SK-N-SH (cell line): ENCODE measurements around the gene GNAZ. TPM values are rescaled to one million over a fixed set of nuclear protein-coding genes. Genes with fewer than 3 reads are reported as not detected.

Experiments
- CTCF ChIA-PET: fragments of 300-600, 350-600 bp; formaldehyde crosslinking; extraction: SDS; loops from one replicate; lab custom pipeline; 2021; lab: Yijun Ruan, JAX
- POLR2A ChIA-PET: fragments of 350-600 bp; sonication (Branson Sonifier 250); formaldehyde crosslinking; extraction: SDS; loops from one replicate; lab custom pipeline; 2020; ENCODE audit warnings: antibody characterized with exemption, inconsistent platforms; lab: Yijun Ruan, JAX
- DNase-seq: peaks from one replicate; pipeline ENCODE4 v3.0.0; 2012
- H2AFZ ChIP-seq: fragments of 200-600 bp; sonication (generic); 2 replicates; pipeline ENCODE4 v1.8.1; 2016; ENCODE audit warnings: antibody characterized with exemption, mild to moderate bottlenecking, low read depth
- H3F3A ChIP-seq: fragments of 200-600 bp; sonication (generic); replicated peaks from 2 replicates; pipeline ENCODE3; 2016; ENCODE audit warnings: antibody characterized with exemption, mild to moderate bottlenecking; ENCODE audit not compliant: insufficient read depth
- H3K27ac ChIP-seq, 2 experiments: fragments of 200-500 bp in 1 of 2; fragments of 200-600 bp in 1 of 2; sonication (Bioruptor generic) in 1 of 2; sonication (generic), shearing (Covaris generic) in 1 of 2; 2 replicates each; pipeline versions ENCODE4 v1.5.1 to v1.6.1; 2014 to 2016; ENCODE audit warnings: low read depth in 2 of 2, inconsistent platforms in 1 of 2, low read length in 1 of 2, mild to moderate bottlenecking in 1 of 2, mixed read lengths in 1 of 2
- H3K27me3 ChIP-seq: fragments of 200-600 bp; sonication (generic), shearing (Covaris generic); 2 replicates; pipeline ENCODE4 v1.6.1; 2016; ENCODE audit warnings: mixed run types; ENCODE audit not compliant: insufficient read depth
- H3K36me3 ChIP-seq, 2 experiments: fragments of 200-500 bp in 1 of 2; fragments of 200-600 bp in 1 of 2; sonication (Bioruptor generic) in 1 of 2; sonication (generic) in 1 of 2; replicated peaks in 1 of 2; 2 replicates each; pipeline versions ENCODE3 to v1.5.1; 2014 to 2016; ENCODE audit warnings: low read length in 1 of 2, mild to moderate bottlenecking in 1 of 2; ENCODE audit not compliant: insufficient read depth in 2 of 2, control insufficient read depth in 1 of 2
- H3K4me1 ChIP-seq, 2 experiments: fragments of 200-500 bp in 1 of 2; fragments of 200-600 bp in 1 of 2; sonication (Bioruptor generic) in 1 of 2; sonication (generic), shearing (Covaris generic) in 1 of 2; 2 replicates each; pipeline versions ENCODE4 v1.5.1 to v1.6.1; 2014 to 2016; ENCODE audit warnings: low read depth in 1 of 2, low read length in 1 of 2, mixed run types in 1 of 2; ENCODE audit not compliant: insufficient read depth in 2 of 2, control insufficient read depth in 1 of 2
- H3K4me2 ChIP-seq: fragments of 200-600 bp; sonication (generic), shearing (Covaris generic); 2 replicates; pipeline ENCODE4 v1.6.1; 2017; ENCODE audit warnings: mixed run types
- H3K4me3 ChIP-seq, 2 experiments: fragments of 200-500 bp in 1 of 2; fragments of 200-600 bp in 1 of 2; sonication (Bioruptor generic) in 1 of 2; sonication (generic), shearing (Covaris generic) in 1 of 2; 2 replicates each; pipeline versions ENCODE4 v1.5.1 to v1.8.1; 2014 to 2016; ENCODE audit warnings: low read depth in 2 of 2, inconsistent platforms in 1 of 2, low read length in 1 of 2, mild to moderate bottlenecking in 1 of 2, mixed read lengths in 1 of 2, moderate library complexity in 1 of 2
- H3K79me2 ChIP-seq: fragments of 200-600 bp; sonication (generic); 2 replicates; pipeline ENCODE4 v1.8.1; 2017; ENCODE audit warnings: mild to moderate bottlenecking; ENCODE audit not compliant: insufficient read depth
- H3K9ac ChIP-seq: fragments of 200-600 bp; sonication (generic); 2 replicates; pipeline ENCODE4 v1.6.1; 2017; ENCODE audit warnings: mixed run types
- H3K9me2 ChIP-seq: fragments of 200-600 bp; sonication (generic); 2 replicates; pipeline ENCODE4 v1.6.1; 2017; ENCODE audit warnings: mixed run types
- H3K9me3 ChIP-seq: fragments of 200-600 bp; sonication (generic); 2 replicates; pipeline ENCODE4 v1.6.1; 2017; ENCODE audit warnings: mixed run types, mild to moderate bottlenecking, moderate library complexity
- H4K20me1 ChIP-seq: fragments of 200-600 bp; sonication (generic); 2 replicates; pipeline ENCODE4 v1.6.1; 2017; ENCODE audit warnings: mild to moderate bottlenecking, mixed run types; ENCODE audit not compliant: insufficient read depth
- CTCF ChIP-seq: fragments of 200-600 bp; sonication (generic); IDR thresholded peaks from 2 replicates; pipeline ENCODE4 v1.6.1; 2017; ENCODE audit warnings: antibody characterized with exemption, mild to moderate bottlenecking, moderate library complexity
- ELF1 ChIP-seq: IDR thresholded peaks from 2 replicates; pipeline ENCODE4 v1.4.0; 2012
- EP300 ChIP-seq, 2 experiments: IDR thresholded peaks; 2 replicates each; pipeline versions ENCODE4 v1.4.0 to v1.6.1; 2012; ENCODE audit warnings: borderline replicate concordance in 1 of 2, low read depth in 1 of 2, low read length in 1 of 2
- FOXJ3 ChIP-seq: sonication (generic); formaldehyde crosslinking; IDR thresholded peaks from 2 replicates; pipeline ENCODE4 v1.5.1; 2020; ENCODE audit warnings: mild to moderate bottlenecking, missing genetic modification reagents
- GATA2 ChIP-seq: sonication (generic); formaldehyde crosslinking; IDR thresholded peaks from 2 replicates; pipeline ENCODE4 v1.5.0; 2020; ENCODE audit warnings: mild to moderate bottlenecking, missing genetic modification reagents
- JUND ChIP-seq: IDR thresholded peaks from 2 replicates; pipeline ENCODE4 v1.4.0; 2012
- MAX ChIP-seq: IDR thresholded peaks from 2 replicates; pipeline ENCODE4 v1.4.0; 2012; ENCODE audit warnings: low read depth
- MXI1 ChIP-seq: IDR thresholded peaks from 2 replicates; pipeline ENCODE4 v1.6.1; 2012; ENCODE audit warnings: mild to moderate bottlenecking, low read depth, low read length, improper control_type of control experiment
- NRF1 ChIP-seq: IDR thresholded peaks from 2 replicates; pipeline ENCODE4 v1.6.1; 2012; ENCODE audit warnings: low read depth, mild to moderate bottlenecking, low read length
- POLR2AphosphoS5 ChIP-seq: IDR thresholded peaks from 2 replicates; pipeline ENCODE4 v1.6.1; 2012; ENCODE audit warnings: low read depth, low read length
- RAD21 ChIP-seq: IDR thresholded peaks from 2 replicates; pipeline ENCODE4 v1.6.1; 2012; ENCODE audit warnings: mild to moderate bottlenecking, low read length
- RCOR1 ChIP-seq: fragments of 150-350 bp; IDR thresholded peaks from 2 replicates; pipeline ENCODE4 v1.6.1; 2017; ENCODE audit warnings: antibody characterized with exemption, low read length
- RFX5 ChIP-seq: IDR thresholded peaks from 2 replicates; pipeline ENCODE4 v1.6.1; 2012; ENCODE audit warnings: mild to moderate bottlenecking, improper control_type of control experiment, low read length
- SMC3 ChIP-seq: IDR thresholded peaks from 2 replicates; pipeline ENCODE4 v1.6.1; 2012; ENCODE audit warnings: low read depth, low read length, improper control_type of control experiment
- TAF1 ChIP-seq: IDR thresholded peaks from 2 replicates; pipeline ENCODE4 v1.6.1; 2012; ENCODE audit warnings: low read depth, mild to moderate bottlenecking, low read length, moderate library complexity, borderline replicate concordance
- USF2 ChIP-seq: fragments of 150-350 bp; IDR thresholded peaks from 2 replicates; pipeline ENCODE4 v1.6.1; 2017; ENCODE audit warnings: antibody characterized with exemption, low read length, low read depth, borderline replicate concordance
- WGBS: methylation state at CpG from one replicate; pipeline ENCODE4 v1.1.6; 2017; ENCODE audit warnings: low lambda C conversion rate; 5-methylcytosine and 5-hydroxymethylcytosine counted together
- polyA plus RNA-seq, 3 experiments: library from polyadenylated mRNA; depleted of rRNA; stranded (reverse); fragments of >200 nt; gene quantifications; 2 replicates each; pipeline ENCODE4 v1.2.3, GENCODE V29; 2012
- TF ChIP-seq, protein P1 (sequence below): fragments of 150-350 bp; IDR thresholded peaks from 2 replicates; pipeline ENCODE4 v1.6.1; 2016; ENCODE audit warnings: mild to moderate bottlenecking, low read depth, low read length

The GNAZ gene
- polyA plus RNA-seq, 1 of the 3 experiments (the other 2 are of a cell fraction) = 6.5 TPM

DNA sequence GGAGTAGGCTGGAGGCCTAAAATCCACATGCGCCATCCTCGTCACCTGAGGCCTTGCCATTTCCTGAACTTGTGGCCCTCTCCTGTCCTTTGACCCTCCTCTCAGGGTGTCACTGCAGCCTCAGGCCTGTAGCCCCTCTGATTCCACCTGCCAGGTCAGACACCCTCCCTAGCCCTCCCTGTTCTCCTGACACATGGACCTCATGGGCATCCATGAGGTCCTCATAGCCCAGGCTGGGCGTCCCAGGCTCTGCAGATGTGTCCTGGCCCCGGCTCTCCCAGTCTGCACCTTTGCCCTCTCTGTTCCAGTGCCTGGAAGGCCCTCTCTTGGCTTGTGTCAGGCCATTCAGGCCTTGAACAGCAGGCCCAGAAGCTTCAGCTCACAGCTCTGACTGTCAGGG is 90.7 kb downstream of the GNAZ start:
- TF ChIP-seq CTCF = no peak
- TF ChIP-seq SMC3 = no peak
- no peak for TF ChIP-seq MXI1
- no peak for TF ChIP-seq JUND
- TF ChIP-seq, protein P1, sequence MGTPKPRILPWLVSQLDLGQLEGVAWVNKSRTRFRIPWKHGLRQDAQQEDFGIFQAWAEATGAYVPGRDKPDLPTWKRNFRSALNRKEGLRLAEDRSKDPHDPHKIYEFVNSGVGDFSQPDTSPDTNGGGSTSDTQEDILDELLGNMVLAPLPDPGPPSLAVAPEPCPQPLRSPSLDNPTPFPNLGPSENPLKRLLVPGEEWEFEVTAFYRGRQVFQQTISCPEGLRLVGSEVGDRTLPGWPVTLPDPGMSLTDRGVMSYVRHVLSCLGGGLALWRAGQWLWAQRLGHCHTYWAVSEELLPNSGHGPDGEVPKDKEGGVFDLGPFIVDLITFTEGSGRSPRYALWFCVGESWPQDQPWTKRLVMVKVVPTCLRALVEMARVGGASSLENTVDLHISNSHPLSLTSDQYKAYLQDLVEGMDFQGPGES = no peak
- no peak for TF ChIP-seq TAF1
- TF ChIP-seq EP300 (IDR thresholded peaks at IDR 0.05; ENCODE audit: borderline replicate concordance in 1 of 2, low read depth in 1 of 2, low read length in 1 of 2) = no peak
- no peak for TF ChIP-seq GATA2 (CRISPR knock-in tag)
- no peak for TF ChIP-seq FOXJ3
- TF ChIP-seq POLR2AphosphoS5 = no peak
- no peak for TF ChIP-seq RCOR1
- TF ChIP-seq USF2 = no peak
- no peak for TF ChIP-seq ELF1
- no peak for TF ChIP-seq NRF1
- no peak for TF ChIP-seq MAX
- no peak for TF ChIP-seq RAD21
- no peak for TF ChIP-seq RFX5
- TF ChIP-seq, all 33 proteins: peak for 0
- no peaks in the 10 kb centered on the region for H3K36me3 ChIP-seq
- H3K9ac ChIP-seq = no peak overlapping the region
- CTCF ChIA-PET = interaction anchor here (0.9 to 1.0 kb wide), 2 partner anchors 13 to 202 kb away, joined by 3 read pairs; no protein-coding TSS in a partner anchor
- H2AFZ ChIP-seq = no peak overlapping the region
- no peak for DNase-seq
- no peaks in the 10 kb centered on the region for H3K27me3 ChIP-seq
- H3K4me3 ChIP-seq = no peak overlapping the region
- no peaks in the 10 kb centered on the region for H3K79me2 ChIP-seq
- H3K27ac ChIP-seq = no peak overlapping the region
- H3K9me2 ChIP-seq = no peaks in the 10 kb centered on the region
- no peaks in the 10 kb centered on the region for H4K20me1 ChIP-seq
- H3K4me2 ChIP-seq = no peak overlapping the region
- POLR2A ChIA-PET = no interaction called here
- no peaks in the 10 kb centered on the region for H3K9me3 ChIP-seq
- no peaks in the 10 kb centered on the region for H3F3A ChIP-seq
- 90% methylated on average over 2 of the region's 4 CpGs for WGBS
- H3K4me1 ChIP-seq = peaks cover 0 to 7% of the 10 kb centered on the region in 2 experiments; a peak in 1 of 4 replicates
